Hematopoietic multipotent progenitor cell treated with erythropoietin and hydrocortisone succinate and interleukin-3 and kit ligand, for 6 days (in vitro differentiated cells): Measurements from ENCODE around the gene SEPTIN5.
A peak's percentile ranks its signal among the peaks of the same experiment; 100 is the strongest.

Source experiments
- DNase-seq: peaks from one replicate; pipeline ENCODE4 v3.0.0-alpha.2; 2015

SEPTIN5 gene

DNA sequence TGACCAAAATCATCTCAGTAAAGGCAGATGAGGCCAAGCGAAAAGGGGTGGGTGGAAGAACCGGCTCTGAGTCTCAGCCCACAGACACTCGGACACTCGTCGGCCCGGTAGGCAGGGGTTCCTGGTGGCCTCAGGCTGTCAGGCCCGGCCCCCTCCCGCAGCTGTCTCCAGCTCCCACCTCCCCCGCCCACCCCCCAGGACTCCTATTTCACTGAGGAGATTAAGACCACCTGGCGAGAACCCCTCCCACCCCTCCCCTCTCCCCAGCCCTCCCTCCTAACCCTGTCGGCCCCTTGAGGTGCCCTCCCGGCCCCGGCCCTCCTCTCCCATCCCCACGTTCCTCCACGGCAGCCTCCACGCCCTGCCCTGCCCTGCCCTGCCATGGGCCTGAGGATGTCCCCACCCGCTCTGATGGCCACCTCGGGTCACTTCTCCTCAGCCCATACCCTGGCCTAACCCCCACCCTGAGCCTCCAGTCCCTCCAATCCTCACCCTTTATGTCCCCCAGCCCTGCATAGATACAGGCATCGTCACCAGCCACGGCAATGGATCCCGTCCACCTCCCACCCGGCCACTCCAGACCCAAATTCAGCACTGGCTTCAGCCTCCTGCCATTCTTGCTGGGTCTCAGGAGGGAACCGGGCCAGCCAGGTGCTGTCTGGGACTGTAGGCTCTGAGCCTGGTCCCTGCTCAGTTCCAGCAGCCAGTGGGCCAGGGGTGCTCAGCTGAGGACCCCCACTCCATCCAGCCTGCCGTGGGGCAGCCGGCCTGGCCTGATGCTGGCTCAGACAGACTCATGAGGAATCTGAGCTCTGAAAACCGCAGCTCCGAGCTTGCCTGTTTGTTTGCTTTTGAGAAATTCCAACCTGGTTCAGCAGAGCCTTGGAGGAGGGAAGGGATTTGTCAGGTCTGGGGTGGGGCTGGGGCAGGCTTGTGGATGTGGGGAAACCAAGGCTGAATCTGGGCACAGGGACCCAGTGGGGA lies 36.5 kb downstream of the SEPTIN5 start:
- no peak for DNase-seq

DNA sequence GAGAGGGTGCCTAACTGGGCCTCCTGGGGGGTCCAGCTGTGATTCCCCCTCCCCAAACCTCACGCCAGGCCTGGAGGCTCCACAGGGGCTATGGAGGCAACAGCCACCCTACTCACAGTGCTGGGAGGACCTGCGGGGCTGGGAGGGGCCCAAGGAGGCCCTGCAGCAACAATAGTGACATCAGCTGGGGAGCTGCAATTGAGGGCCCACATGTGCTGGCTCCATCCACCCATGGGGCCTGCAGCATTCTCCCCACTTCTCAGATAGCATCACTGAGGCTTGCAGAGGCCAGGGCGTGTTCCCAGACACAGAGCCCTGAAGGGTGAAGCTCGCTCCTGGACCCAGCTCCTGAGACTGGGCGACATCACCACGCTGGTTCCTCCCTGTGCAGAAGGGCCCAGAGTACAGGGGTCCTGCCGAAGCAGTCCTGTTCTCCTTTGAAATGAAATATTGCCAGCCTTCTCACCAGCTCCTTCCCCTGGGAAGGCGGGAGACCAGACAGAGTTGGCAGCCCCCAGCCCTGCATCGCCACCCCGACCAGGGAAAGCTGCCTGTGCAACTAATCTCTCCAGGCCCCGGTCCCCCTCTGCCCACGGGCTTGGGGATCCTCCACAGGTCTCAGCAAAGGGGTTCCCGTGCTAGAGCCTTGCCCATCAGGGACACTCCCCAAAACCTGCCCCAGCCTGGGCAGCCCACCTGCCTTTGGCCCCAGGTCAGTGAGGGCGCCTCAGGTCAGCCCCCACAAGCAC lies 37.4 kb downstream of the SEPTIN5 start:
- no peak for DNase-seq

DNA sequence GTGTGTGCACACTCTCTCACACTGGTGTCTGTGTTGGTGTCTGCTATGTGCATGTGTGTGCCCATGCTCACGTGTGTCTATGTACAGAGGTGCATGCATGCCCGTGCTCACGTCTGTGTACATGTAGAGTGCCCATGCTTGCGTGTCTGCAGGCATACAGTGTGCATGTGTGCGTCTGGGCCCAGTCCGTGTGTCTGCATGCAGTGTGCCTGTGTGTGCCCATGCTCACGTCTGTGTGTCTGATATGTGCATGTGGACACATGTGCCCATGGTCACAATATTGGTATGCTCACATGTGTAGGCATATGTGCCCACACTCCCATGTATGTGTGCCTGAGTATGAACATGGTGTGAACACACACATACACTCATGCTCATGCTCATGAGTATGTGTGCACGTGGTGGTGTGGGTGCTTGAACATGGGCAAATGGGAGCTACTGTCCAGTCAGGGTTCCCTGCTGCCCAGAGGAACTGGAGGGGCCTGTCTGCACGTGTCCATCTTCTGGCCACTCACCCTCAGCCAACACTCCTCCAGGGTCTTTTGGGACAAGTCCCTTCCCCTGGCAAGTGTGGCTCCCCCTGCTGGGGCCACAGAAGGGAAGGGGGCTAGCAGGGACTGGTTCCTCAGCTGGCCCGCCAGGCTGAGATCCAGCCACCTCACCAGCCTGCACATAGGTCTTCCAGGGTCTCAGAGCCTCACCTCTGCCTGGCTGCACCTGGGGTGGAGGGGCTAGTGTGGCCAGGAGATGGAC lies 39.0 kb downstream of the SEPTIN5 start:
- no peak for DNase-seq

DNA sequence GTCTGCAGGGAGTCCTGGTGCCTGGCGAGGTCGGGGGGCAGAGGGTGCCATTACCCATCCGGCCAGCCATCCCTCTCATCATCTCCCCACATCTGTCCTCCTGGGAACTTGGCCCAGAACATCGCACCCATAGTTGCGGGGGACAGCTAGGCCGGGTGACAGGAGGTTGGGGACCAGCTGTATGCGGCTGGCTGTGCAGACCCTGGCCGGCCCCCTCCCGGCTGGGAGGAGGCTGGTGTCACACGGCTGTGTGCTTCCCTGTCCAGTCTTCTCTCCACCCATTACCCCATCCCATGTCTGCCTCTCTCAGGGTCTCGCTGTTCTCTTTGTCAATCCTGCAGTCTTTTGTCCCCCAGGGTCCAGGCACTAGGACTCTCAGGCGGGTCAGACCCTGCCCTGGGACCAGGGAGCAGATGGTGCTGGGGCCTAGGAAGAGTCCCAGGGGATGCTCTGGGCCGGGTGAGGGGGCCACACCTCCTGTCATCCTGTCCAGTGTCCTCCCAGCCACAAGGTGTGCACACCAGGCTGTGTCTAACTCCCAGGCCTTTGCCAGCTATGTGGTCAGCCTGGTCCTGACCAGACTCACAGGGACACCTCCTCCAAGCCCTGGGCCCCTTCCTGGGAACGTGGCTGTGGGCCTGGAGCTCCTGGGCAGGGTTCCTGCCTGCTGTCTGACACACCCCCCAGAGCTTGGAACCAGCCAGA lies 39.8 kb downstream of the SEPTIN5 start:
- no peak for DNase-seq

DNA sequence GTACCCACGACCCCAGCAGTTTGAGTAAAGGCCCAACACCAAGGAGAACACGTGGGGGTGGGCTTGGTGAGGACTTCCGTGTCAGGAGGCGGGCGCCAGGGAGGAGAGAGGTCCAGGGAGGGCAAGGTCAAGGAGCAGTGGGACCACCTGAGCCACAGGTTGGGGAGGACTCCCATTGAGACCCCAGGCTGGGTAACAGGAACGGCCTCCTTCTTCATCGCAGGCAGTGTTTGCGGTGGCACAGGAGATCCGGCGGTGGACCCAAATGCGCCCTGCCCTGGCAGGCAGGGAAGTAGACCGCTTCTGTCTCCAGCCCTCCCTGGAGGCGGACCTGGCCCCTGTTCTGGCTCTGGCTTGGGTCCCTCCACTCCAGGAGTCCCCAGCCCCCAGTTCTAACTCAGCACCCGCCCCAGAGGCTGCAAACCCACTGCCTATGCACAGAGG lies 40.4 kb downstream of the SEPTIN5 start:
- DNase-seq, result no peak

DNA sequence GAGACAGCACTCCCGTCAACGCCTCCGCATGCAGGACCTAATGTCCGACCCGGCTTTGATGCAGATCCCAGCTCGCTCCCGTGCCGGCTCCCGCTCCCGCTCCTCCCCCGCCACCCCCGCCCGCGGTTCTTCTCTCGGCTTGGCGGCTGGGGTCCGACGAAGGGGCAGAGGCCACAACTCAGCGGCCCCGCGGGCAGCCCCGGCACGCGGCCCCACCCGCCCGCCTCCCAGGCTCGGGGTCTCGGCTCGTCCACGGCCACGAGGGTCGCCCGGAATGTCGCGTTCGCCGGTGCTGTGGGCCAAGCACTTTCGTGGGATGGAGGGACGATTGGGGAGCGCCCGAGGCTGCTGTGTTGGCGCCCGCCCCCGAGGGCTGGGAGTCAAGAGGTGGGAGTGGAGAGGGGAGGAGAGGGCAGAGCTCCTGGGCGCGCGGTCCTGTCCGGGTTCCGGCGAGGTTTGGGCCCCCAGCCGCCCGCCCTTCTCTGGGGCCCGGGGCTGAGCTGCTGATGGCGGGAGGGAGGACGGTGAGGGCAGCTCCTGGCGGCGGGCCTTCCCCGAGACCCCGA lies 40.9 kb downstream of the SEPTIN5 start:
- DNase-seq, result no peak

DNA sequence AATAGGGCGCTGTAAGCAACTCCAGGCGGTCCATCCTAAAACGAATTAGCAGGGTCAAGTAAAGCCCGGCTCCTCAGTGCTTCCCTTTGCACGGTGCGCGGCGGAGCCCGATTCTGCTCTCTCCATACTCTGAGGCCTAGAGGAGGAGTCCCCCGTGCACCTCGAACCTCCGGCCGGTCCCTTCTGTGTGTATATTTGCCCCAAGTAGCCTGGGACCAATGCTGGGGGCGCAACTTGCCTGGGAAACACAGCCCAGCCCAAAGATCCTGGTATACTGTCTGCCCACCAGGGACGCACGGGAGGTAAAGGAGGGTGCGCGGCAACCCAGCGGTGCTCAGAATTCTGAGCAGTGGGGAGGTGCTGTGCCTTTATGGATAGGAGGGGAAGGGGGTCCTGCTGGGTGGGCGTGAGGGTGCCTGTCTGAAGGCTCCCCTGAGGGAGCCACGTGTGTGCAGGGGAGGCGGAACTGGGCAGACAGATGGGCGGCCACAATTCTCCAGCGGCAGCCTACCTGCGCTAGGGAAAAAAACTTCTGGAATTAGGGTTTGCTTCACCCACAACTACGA lies 41.5 kb downstream of the SEPTIN5 start:
- no peak for DNase-seq

DNA sequence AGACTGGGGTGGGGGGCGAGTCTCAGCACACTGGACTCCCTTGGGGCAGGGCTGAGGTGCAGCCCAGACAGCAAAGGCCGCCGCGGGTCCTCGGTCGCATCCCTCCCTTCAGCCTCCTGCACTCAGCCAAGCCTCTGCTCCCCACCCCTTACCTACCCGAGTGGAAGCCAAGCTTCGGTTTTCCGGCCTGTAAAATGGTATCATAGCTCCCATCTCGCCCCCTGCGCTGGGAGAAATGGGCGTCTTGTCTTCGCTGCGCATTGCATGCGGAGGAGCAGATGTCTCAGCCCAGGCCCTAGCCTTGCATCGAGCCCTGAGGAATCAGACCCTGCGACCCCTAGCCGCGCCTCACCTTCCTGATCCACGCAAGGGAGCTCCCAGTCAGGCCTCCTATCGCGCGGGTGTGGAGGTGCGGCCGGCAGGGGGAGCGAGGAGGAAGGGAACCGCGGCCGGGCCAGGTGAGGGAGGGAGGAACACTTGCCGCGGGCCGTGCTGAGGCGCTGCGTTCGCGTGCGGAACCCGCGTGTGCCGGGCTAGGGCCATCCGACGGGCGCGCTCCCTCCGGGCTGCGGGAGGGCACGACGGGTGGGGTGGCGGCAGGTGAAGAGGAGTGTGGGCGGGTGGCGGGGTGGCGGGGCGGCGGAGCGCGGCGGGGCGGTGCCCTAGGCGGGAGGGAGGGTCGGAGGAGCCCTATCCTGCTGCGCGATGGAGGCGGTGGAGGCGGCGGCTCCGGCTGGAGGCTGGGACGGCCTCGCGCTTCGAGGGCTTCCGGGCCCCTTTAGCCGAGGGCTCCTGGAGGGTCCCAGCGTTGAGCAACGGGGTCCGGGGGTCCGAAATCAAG lies 42.2 kb downstream of the SEPTIN5 start:
- peak; percentile 51 for DNase-seq

DNA sequence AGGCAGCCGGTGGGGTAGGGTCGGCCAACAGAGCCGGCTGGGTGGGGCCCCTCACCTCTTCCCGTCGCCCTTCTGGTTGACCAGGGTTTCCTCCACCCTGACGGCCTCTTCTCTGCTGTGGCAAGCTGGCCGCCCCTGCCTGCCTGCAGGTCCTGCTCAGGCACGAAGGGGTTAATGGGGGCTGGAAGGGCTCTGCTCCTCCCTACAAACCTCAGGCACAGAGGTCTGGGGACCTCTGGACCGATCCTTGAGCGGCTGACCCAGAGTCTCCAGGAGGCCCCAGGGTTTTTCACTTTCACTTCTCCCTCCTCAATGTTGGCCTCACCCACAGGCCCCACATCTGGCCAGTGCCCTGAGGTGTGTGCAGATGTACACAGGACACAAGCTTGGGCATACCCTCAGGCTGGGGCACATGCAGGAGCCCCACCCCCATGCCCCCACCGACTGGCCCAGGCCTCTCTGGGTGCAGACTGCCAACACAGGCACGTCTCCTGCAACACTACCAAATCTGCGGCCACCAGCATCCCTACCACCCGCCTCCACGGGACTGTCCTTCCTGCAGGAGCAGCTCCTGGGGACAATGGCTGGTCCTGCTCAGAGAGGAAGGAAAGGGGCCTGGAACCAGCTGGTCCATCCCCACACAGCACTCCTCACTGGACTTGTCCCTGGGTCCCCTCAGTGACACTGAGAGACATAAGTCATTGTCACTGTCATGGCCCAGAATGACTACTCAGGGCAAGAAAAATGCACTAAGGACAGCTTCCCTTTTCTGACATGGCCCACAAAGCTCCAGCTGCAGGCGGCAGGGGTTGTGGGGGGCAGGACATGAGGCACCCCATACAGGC lies 43.1 kb downstream of the SEPTIN5 start:
- DNase-seq, result no peak

DNA sequence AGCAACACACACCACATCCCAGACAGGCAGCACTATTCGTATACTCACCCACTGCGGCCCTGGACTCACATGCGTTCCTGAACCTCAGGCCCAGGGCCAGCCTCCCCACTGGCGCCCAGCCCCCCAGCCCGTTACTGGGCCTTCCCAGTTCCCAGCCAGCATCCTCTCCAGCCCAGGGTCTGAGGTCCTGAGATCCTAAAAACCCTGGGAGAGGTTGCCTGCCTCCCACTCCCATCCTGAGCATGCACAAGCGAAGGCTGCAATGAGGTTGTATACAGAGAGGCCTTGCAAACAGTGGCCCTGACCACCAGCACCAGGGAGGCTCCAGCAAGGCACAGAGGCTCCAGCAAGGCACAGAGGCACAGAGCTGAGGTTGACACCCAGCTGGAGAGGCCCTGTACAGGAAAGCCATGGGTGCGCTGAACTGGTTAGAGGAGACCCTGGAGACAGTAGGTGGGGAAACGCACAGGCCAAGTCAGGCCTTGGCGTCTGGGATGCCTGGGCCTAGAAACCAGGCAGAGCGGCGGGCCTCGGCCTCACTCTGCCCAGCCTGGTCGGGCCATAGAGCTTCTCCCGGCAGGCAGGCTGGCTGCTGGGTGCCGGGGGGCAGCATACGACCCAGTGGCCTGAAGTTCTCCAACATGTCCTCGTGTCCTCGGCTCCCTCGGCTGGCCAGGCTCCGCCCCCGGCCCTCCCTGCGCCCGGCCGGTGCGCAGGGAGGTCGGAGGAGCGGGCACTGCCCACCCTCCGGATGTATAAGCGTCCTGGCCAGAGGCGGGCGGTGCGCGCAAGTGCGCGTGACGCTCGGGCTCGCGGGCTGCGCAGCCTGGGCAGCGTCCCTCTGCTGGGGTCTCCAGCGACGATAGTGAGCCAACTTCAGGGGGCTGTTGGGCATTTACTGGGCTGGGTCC lies 43.9 kb downstream of the SEPTIN5 start:
- no peak for DNase-seq

DNA sequence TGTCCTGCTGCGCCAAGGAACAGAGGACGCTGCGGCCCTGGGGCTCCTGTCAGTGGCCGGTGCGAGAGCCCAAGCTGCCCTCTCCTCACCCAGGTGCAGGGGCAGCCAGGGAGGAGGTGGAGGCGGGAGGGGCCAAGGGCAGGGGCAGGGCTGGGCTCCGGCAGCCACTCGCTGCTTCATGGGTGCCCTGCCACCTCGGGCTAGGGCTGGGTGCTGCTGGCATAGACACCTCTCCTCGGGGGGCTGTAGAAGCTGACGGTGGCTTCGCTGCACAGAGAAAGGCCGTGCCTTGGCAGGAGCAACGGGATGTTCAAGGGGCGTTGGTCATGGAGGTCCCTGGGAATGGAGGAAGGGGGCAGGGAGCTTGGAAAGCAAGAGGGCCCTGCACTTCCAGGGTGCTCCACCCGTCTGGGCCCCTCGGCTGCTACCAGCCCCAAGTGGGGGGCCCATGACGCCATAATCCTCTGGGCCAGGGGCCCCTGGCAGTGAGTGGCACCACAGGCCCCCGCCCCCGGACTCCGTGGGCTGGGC lies 44.7 kb downstream of the SEPTIN5 start:
- DNase-seq, result no peak

DNA sequence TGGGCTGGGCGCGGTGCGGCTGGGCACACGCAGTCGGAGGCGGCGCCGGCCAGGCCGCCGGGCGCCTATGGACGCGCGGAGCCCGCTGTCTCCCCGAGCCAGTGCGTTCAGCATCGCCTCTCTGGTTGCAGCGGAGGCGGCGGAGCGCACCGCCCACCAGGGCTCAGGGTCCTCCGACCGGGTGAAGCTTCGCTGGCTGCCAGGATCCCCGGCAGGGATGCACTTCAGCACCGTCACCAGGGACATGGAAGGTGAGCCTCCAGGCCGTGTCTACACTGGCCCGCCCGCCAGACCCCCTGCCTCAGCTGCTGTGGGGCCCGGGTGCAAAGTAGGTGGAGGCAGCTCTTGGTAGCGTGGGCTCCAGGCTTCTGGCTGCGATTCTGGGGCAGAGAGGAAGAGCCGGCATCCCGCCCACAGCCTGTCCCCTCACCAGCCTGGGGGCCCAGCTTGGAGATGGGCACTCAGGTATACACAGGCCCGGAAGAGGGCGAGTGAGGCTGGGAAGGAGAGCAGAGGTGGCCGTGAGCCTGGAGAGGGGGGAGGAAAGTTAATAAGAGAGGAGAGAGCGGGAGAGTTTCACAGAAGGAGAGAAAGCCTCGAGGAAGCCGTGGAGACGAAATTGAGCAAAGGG lies 45.2 kb downstream of the SEPTIN5 start:
- DNase-seq, result no peak

DNA sequence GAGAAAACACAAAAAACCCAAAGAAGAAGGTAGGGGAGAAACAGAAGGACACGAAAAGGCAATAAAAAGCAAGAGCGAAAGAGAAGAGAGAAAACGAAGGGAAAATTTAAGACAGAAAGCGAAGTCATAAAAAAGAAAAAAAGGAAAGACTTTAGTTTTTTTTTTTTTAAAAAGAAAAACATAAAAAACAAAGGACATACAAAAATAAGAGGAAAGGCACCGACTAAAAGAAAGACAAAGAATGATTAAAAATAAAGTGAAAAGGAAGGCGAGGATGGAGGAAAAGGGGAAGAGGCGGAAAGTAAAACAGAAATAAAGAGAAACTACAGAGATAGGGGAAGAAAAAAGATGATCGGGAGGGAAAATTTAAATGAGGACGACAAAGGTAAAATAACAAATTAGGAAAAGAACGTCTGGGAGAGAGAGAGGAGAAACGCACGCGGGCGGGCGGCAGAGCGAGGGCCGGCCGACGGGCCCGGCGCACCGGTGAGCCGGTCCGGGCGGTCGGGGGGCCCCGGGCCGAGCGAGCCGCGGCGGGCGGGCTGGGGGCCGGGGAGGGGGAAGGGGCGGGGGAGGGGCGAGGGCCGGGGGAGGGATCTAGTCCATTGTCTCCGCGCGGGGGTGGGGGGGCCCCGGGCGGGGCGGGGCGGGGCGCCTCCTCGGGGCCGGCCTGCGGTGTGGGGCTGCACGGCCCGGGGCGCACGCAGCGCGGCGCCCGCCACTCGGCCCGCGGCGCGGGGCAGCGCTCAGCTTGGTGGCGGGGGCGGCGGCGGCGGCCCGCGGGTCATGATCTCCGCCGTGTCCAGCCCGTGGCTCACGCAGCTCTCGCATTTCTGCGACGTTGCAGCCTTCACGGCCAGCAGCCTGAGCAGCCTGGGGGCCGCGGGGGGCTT lies 46.0 kb downstream of the SEPTIN5 start, which contains the start of gene TBX1:
TSS of gene TBX1 (plus strand) at position 721 of the 893 bp plus-strand sequence. CDS start at position 787, 66 bp downstream.
- DNase-seq, result no peak

DNA sequence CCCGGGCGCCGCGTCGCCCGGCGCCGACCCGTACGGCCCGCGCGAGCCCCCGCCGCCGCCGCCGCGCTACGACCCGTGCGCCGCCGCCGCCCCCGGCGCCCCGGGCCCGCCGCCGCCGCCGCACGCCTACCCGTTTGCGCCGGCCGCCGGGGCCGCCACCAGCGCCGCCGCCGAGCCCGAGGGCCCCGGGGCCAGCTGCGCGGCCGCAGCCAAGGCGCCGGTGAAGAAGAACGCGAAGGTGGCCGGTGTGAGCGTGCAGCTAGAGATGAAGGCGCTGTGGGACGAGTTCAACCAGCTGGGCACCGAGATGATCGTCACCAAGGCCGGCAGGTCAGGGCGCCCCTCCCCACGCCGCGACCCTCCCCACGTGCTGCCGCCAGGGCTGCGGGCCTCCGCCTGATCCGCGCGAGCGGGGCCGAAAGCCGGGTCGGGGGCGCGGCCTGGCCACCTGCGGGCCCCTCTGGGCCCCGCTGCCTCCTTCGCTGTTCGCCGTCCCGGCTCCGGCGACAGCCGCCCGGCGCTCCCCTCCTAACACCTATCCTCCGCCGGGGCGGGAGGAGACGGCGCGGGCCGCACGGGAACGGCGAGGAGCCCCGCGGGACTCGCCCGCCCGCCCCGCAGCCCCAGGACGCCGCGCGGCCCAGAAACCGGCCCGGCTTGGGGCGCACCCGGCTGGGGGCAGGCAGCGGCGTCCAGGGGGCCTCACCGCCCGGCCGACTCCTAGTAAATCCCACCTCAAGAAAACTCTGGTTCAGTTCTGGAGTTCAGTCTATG lies 46.8 kb downstream of the SEPTIN5 start:
- no peak for DNase-seq

DNA sequence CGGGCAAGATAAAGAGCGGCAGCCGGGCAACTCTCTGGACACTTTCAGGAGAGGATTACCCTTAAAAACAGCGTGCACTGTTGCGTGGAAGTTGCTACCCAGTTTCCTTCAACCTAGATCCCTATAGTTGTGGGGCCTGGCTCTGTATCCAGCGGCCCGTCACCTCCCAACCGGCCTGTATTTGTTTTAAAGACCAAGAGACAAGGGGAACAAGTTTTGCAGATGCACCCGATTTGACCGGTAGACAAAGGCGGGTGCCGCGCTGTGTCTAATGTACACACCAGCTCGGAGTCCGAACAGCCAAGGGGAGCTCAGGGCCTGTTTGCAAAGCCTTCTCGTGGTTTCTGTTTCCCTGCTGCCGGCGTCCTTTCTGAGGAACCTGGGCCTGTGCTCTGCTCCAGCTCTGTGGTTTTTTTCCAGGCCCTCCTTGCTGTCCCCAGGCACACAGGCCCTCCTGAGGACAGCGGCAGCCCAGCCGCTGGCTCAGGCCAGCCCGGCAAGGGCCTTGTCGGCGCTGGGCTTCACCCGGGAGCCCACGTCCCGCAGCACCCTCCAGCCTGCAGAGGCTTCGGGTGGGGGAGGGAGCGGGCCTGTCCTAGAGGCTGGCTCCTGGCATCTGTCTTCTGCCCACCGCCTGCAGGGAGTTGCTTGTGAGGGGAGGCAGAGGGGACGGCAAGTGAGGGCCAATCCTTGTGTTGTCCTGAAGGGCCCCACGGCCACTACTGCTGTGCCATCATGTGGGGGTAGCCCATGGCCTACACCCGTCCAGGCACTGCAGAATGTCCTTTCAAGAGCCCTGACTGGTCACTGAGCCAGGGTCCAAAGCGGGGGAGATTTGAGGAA lies 47.6 kb downstream of the SEPTIN5 start:
- DNase-seq, result no peak
